ENCODE results near the gene PLA2G6. TPM values are rescaled to one million over a fixed set of nuclear protein-coding genes. Genes with fewer than 3 reads are reported as not detected.

PLA2G6 gene
- total RNA-seq, 1 experiment from 2014 or later, result 1.0 TPM

DNA sequence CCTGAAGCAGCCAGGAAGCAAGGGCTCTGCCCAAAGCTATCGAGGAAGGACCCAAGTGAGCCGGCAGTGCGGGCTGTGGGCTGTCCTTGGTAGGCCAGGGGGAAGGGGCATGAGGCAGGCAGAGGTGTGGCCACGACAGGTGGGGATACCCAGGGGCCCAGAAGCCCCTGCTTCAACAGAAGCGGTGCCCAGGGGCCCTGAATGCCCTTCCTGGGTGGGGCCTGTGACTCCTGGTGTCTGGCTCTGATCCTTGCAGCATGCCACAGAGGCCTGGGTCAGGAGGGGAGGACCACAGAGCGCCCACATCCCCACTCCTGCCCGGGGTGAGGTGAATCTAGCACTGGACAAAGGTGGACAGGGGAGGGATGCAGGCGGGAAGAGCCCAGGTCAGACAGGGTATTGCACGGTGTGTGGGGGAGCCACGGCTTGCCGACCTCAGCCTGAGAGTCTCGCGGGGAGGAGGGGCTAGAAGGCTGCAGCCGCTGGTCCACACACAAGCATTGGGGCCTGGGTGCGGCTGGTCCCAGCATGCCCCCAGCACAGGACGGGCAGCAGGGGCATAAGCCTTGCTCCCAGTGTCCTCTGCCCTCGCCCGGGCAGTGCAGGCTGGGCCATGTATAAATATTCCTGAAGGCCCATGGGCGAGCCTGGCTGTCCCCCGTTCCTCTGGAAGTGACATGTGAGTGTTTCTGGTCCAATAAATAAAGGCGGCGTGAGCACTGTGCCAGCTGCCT is 39.2 kb upstream of the PLA2G6 start:
- no peak for DNase-seq (ENCODE audit: low read depth in 1 of 2, low spot score in 2 of 2)
- Histone ChIP-seq H3K4me1 (replicated peaks) (peaks cover 28% of the 10 kb centered on the region), H3K4me3 (no peak overlapping the region), H3K27me3 (replicated peaks) (no peaks in the 10 kb centered on the region), H3K9me3 (replicated peaks) (no peaks in the 10 kb centered on the region), H3K27ac (no peak overlapping the region), H3K36me3 (peaks cover 72% of the 10 kb centered on the region)

- no peak for DNase-seq (ENCODE audit: low read depth in 1 of 2, low spot score in 2 of 2)
- H3K4me1 ChIP-seq (replicated peaks), result peaks cover 28% of the 10 kb centered on the region
- no peaks in the 10 kb centered on the region for H3K27me3 ChIP-seq (replicated peaks)
- H3K4me3 ChIP-seq, result no peak overlapping the region
- peaks cover 72% of the 10 kb centered on the region for H3K36me3 ChIP-seq
- no peaks in the 10 kb centered on the region for H3K9me3 ChIP-seq (replicated peaks)
- H3K27ac ChIP-seq, result peak overlapping the region; percentile 99
These were observed 38.5 kb upstream of the PLA2G6 start for GRCh38 chr22:38220163-38220562.

DNA sequence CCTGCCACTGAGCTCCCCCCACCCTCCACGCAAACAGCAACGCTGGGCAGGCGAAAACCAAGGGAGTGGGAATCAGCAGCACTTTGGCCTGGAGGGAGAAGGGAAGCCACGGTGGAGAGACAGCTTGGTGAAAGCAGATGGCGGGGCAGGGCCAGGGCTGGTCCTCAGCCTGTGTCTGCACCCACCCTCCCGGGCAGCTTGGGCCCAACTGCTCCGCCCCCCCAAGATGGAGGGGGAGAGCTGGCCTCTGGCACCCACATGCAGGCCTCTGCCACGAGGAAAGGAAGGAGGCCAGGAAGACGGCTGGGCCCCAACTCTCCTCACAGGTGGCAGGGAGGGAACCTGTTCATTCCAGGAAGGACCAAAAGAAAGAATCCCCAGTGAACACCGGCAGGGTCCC is 38.0 kb upstream of the PLA2G6 start:
- Histone ChIP-seq H3K27ac (peak overlapping the region; percentile 99), H3K36me3 (peaks cover 72% of the 10 kb centered on the region), H3K27me3 (replicated peaks) (no peaks in the 10 kb centered on the region), H3K9me3 (replicated peaks) (no peaks in the 10 kb centered on the region), H3K4me3 (no peak overlapping the region), H3K4me1 (replicated peaks) (peaks cover 28% of the 10 kb centered on the region)
- no peak for DNase-seq (ENCODE audit: low read depth in 1 of 2, low spot score in 2 of 2)

DNA sequence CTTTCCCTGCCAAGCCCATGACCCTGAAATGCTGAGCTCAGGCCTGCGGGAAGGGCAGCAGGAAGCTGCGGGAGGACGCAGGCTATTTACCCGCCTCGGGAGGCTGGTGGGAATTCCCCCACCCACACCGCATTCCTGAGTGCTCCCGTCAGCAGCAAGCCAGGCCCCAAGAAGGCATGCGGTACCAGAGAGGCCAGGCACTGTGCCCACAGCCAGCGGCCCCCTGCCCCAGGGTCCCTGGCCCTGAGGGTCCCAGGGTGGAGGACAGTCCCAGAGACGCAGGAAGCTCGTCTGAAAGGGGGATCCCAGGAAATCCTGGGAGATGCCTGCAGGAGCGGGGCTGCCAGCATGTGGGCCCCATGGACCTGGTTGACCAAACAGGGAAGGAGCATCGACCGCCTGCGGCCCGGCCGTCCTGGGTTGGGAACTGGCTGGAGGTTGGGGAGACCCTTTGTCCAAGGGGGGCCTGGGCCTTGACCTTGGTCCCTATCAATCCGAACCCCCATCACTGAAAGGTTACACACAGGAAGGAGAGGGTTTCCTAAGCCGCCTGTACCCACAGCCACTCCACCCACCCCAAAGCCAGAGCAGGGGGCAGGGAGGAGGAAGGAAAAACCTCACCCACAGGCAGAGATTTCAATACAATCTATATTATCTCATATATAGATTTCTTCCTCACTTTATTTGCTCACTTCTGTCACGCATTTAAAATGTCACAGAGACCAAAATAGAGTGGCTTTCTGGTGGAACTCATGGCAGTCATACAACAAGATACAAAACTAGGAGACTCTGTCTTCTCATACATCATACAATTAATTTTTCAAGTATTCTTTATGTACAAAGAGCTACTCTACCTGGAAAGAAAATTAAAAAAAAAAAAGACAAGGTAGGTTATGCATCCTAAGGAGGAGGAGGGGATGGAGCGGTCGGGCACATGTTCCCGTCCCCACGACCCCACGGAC is 37.3 kb upstream of the PLA2G6 start:
- H3K27ac ChIP-seq, result peak overlapping the region; percentile 99
- H3K9me3 ChIP-seq (replicated peaks), result no peaks in the 10 kb centered on the region
- DNase-seq (ENCODE audit: low read depth in 1 of 2, low spot score in 2 of 2), result peak; percentile 97 to 98
- H3K4me3 ChIP-seq, result no peak overlapping the region
- H3K4me1 ChIP-seq (replicated peaks), result peaks cover 28% of the 10 kb centered on the region
- peaks cover 72% of the 10 kb centered on the region for H3K36me3 ChIP-seq
- no peaks in the 10 kb centered on the region for H3K27me3 ChIP-seq (replicated peaks)

- no peak overlapping the region for H3K27ac ChIP-seq
- DNase-seq (ENCODE audit: low read depth in 1 of 2, low spot score in 2 of 2), result no peak
These were observed 33.8 kb upstream of the PLA2G6 start for GRCh38 chr22:38215156-38216038.

GRCh38 chr22:38214302-38215056 is 32.8 kb upstream of the PLA2G6 start:
- Histone ChIP-seq H3K4me3 (no peak overlapping the region), H3K9me3 (replicated peaks) (no peaks in the 10 kb centered on the region), H3K27ac (no peak overlapping the region), H3K27me3 (replicated peaks) (no peaks in the 10 kb centered on the region), H3K4me1 (replicated peaks) (peaks cover 21% of the 10 kb centered on the region), H3K36me3 (peaks cover 61% of the 10 kb centered on the region)
- no peak for DNase-seq (ENCODE audit: low read depth in 1 of 2, low spot score in 2 of 2)

More at GRCh38 chr22:38215156-38216038, 33.8 kb upstream of the PLA2G6 start:
- Histone ChIP-seq H3K36me3 (peaks cover 62% of the 10 kb centered on the region), H3K4me1 (replicated peaks) (peaks cover 28% of the 10 kb centered on the region), H3K4me3 (no peak overlapping the region), H3K27me3 (replicated peaks) (no peaks in the 10 kb centered on the region), H3K9me3 (replicated peaks) (no peaks in the 10 kb centered on the region)

DNA sequence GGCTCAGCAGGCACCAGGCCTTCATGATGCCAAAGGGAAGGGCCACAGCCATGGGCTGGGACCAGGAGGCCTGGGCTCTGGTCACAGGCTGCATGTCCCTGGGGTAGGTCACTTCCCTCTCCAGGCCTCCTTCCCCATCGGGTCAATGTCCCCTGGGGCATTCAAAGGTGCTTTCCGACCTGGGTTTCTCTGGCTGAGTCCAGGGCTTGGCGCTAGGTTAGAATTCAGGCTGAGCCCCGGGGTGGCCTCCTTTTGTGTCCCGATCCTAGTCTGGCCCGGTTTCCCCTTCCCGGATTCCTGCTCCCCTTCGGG is 32.3 kb upstream of the PLA2G6 start:
- Histone ChIP-seq H3K9me3 (replicated peaks) (no peaks in the 10 kb centered on the region), H3K27me3 (replicated peaks) (no peaks in the 10 kb centered on the region), H3K4me3 (no peak overlapping the region), H3K4me1 (replicated peaks) (peaks cover 16% of the 10 kb centered on the region), H3K36me3 (peaks cover 66% of the 10 kb centered on the region), H3K27ac (no peak overlapping the region)
- DNase-seq (ENCODE audit: low read depth in 1 of 2, low spot score in 2 of 2), result no peak

DNA sequence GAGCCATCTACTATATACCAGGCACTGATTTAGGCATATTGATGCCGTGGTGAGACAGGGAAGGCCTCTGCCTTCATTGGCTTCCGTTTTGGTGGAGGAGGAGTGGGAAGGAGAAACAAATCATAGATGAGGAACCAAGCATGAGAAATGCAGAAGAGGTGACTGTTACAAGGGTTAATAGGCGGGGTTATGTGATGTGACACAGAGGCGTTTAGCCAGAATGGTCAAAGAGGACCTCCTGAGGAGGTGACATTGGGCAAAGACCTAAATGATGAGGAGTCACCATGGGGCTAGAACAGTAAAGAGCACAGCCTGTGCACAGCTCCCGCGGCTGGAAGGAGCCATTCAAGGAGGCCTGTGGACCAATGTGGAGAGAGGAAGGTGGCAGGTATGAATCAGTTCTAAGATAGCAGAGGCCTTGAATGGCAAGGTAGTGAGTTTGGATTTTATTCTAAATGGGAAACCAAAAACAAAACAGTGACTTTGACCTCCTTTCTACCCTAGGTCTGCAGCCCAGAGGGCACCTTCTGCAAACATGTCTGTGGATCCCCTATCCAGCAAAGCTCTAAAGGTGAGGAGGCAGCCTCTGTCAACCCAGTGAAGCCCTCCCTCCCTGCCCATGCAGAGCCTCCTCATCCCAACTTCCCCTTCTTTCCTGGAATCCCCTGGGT is 31.8 kb upstream of the PLA2G6 start:
- Histone ChIP-seq H3K27ac (no peak overlapping the region), H3K36me3 (peaks cover 71% of the 10 kb centered on the region), H3K4me3 (no peak overlapping the region), H3K27me3 (replicated peaks) (no peaks in the 10 kb centered on the region), H3K4me1 (replicated peaks) (peaks cover 13% of the 10 kb centered on the region), H3K9me3 (replicated peaks) (no peaks in the 10 kb centered on the region)
- no peak for DNase-seq (ENCODE audit: low read depth in 1 of 2, low spot score in 2 of 2)

- no peaks in the 10 kb centered on the region for H3K9me3 ChIP-seq (replicated peaks)
- H3K4me1 ChIP-seq (replicated peaks), result peaks cover 8% of the 10 kb centered on the region
- no peaks in the 10 kb centered on the region for H3K27me3 ChIP-seq (replicated peaks)
- no peak for DNase-seq (ENCODE audit: low read depth in 1 of 2, low spot score in 2 of 2)
- no peak overlapping the region for H3K27ac ChIP-seq
- peaks cover 81% of the 10 kb centered on the region for H3K36me3 ChIP-seq
- no peak overlapping the region for H3K4me3 ChIP-seq
These were observed 30.8 kb upstream of the PLA2G6 start for GRCh38 chr22:38212442-38212841.

GRCh38 chr22:38211556-38211955 is 29.9 kb upstream of the PLA2G6 start:
- no peak for DNase-seq (ENCODE audit: low read depth in 1 of 2, low spot score in 2 of 2)
- Histone ChIP-seq H3K27ac (no peak overlapping the region), H3K27me3 (replicated peaks) (no peaks in the 10 kb centered on the region), H3K4me3 (no peak overlapping the region), H3K9me3 (replicated peaks) (no peaks in the 10 kb centered on the region), H3K4me1 (replicated peaks) (peaks cover 7% of the 10 kb centered on the region), H3K36me3 (peaks cover 77% of the 10 kb centered on the region)

DNA sequence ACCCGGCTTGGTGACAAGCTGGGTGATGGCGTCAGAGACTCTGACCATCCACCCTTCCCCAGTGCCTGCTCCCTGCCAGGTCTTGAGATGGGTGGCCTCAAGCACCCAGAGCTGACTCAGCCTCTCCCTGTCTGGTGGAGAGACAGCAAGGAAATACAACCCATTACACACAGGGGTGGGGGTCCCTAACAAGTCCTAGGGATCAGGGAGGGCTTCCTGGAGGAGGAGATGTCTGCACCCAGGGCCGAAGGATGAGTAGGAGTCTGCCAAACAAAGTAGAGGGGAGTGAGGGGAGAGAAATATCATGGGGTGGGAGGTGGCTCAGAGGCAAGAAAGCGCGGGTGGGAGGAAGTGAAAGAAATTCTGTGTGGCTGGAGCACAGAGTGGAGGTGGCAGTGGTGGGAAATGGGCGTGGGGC is 26.9 kb upstream of the PLA2G6 start:
- Histone ChIP-seq H3K36me3 (peaks cover 69% of the 10 kb centered on the region), H3K9me3 (replicated peaks) (no peaks in the 10 kb centered on the region), H3K27ac (no peak overlapping the region), H3K4me3 (no peak overlapping the region), H3K4me1 (replicated peaks) (peaks cover 28% of the 10 kb centered on the region), H3K27me3 (replicated peaks) (no peaks in the 10 kb centered on the region)
- DNase-seq (ENCODE audit: low read depth in 1 of 2, low spot score in 2 of 2), result no peak

DNA sequence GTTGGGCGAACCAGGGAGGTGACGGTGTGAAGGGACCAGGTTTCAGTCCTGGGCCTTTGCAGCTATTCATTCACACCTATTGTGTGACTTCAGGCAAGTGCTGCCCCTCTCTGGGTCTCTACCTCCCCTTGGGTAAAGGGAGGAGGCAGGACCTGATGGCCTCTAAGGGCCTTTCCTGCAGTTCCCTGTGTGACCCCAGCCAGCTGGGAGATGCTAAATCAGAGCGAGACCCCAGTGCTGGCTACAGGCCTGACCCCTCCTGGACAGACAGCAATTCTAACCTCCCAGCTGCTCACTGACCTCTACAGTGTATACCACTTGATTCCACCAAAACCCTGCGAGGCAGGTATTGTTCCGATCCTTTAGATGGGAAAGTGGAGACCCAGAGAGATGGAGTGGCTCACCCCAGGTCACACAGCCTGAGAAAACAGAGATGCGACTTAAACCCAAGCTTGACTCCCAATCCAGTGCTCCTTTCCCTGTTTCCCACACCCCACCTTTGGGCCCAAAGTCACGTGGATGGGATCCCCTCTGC is 26.3 kb upstream of the PLA2G6 start:
- H3K9me3 ChIP-seq (replicated peaks), result no peaks in the 10 kb centered on the region
- peaks cover 65% of the 10 kb centered on the region for H3K36me3 ChIP-seq
- DNase-seq (ENCODE audit: low read depth in 1 of 2, low spot score in 2 of 2), result no peak
- H3K27ac ChIP-seq, result no peak overlapping the region
- H3K27me3 ChIP-seq (replicated peaks), result no peaks in the 10 kb centered on the region
- peaks cover 34% of the 10 kb centered on the region for H3K4me1 ChIP-seq (replicated peaks)
- no peak overlapping the region for H3K4me3 ChIP-seq
